ENCODE data around the gene PRSS23. TPM values are rescaled to one million over a fixed set of nuclear protein-coding genes. Genes with fewer than 3 reads are reported as not detected.

PRSS23 gene
- total and polyA plus RNA-seq, 10 of the 15 experiments (the other 5 are each of a cell fraction or from before 2014, with no cell fraction given) = 0.03 to 0.39 (median 0.16) TPM; not detected in 5

DNA sequence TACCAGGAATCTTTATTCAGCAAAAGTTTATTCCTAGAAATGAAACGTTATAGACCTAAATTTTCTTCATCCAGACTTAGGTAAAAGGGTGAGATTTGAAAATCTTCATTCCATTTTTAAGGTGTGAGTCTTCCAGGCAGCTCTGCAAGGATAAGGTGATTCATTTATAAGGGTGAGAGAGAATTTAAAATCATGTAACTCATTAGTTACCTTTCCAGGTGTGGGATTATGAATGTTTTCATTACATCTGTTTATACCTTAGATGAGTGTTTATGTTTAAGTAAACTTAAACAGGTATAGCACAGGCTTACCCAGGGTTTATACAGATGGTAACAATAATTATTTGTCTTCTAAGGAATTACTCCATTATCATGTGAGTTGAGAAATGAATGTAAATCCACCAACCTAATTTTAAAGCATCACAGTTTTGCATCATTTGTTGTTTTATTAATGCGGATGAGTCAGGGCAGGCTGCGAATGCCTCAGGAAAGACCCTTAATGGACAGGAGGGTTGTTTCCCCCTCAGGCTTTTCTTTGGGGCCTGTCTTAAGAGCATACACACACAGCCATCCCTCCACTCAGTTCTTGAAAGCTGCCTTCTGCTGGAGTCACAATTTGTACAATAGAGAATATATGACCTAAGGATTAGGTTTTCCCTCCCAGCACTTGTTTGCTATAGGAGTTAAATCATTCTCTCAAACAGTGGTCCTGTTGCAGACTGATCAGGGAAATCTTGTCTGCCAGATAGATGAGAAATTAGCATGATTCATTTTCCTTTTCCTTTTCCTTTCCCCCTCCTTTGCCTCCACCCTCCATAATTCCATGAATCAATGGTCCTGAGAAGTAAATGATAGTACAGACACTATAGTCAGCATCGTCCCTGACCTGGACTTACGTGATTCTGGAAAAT, 3.0 kb downstream of the PRSS23 start (continued):
- no peak for TF ChIP-seq BCLAF1 (IDR thresholded peaks at IDR 0.05)
- TF ChIP-seq KAT2A (conservative IDR thresholded peaks at IDR 0.05; ENCODE audit: control insufficient read depth, low read depth, low read length) = no peak

DNA sequence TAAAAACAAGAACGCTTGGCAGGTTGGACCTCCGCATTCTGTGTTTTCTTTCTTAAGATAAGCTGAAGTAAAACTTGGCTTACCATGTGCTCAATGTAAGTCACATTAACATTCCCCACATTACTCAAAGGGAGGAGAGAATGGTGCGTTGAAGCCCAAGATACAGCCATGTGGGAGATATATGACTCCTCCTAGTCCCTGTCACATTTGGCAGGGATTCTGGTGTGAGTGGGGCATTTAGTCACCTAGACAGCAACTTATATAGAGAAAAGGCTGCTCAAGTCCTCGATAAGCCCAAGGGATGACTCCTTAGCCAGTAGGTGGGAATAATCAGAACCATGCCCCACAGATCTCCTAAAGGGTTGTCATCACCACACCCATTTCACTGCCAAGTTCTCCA, 4.6 kb downstream of the PRSS23 start:
- no peak for DNase-seq (ENCODE audit: low read depth, low spot score)
- TF ChIP-seq TCF7 (IDR thresholded peaks at IDR 0.05; ENCODE audit: borderline replicate concordance) = no peak
- no peak for TF ChIP-seq CREB1 (IDR thresholded peaks at IDR 0.05; ENCODE audit: low read depth)
- no peak for TF ChIP-seq SREBF2 (IDR thresholded peaks at IDR 0.05; ENCODE audit: low read length)
- TF ChIP-seq MEF2A (IDR thresholded peaks at IDR 0.05; ENCODE audit: insufficient read depth, low read depth, low read length) = no peak
- TF ChIP-seq EGR1 (IDR thresholded peaks at IDR 0.05; ENCODE audit: borderline replicate concordance in 1 of 2, low read depth in 2 of 2, low read length in 2 of 2) = no peak
- no peak for TF ChIP-seq RBBP5 (conservative IDR thresholded peaks at IDR 0.05)
- TF ChIP-seq ZNF622 (IDR thresholded peaks at IDR 0.05) = no peak
- no peak for TF ChIP-seq SMAD5 (IDR thresholded peaks at IDR 0.05; ENCODE audit: low read depth)
- TF ChIP-seq TAF1 (IDR thresholded peaks at IDR 0.05; ENCODE audit: borderline replicate concordance, low read depth, low read length) = no peak
- no peak for TF ChIP-seq POLR2AphosphoS2 (IDR thresholded peaks at IDR 0.05; ENCODE audit: low read depth, low read length)
- TF ChIP-seq PKNOX1 (IDR thresholded peaks at IDR 0.05) = no peak
- no peak for TF ChIP-seq SREBF1 (IDR thresholded peaks at IDR 0.05; ENCODE audit: low read length)
- no peak overlapping the region for H3K4me3 ChIP-seq
- WGBS (ENCODE audit: insufficient coverage, insufficient replicate concordance, low lambda C conversion rate, missing lambda C conversion rate) = 36% methylated on average over 4 of the region's 4 CpGs
- no peak overlapping the region for H3K4me2 ChIP-seq (ENCODE audit: control insufficient read depth, insufficient read depth)
- H3K27me3 ChIP-seq (replicated peaks in 1 of 2; ENCODE audit: control insufficient read depth in 2 of 2, insufficient read depth in 2 of 2, low read length in 1 of 2) = peaks cover 4 to 5% of the 10 kb centered on the region in 2 experiments; a peak in 3 of 4 replicates
- in situ Hi-C loops (cut with MboI) = loop anchor here (25.0 kb wide), 1 partner anchor 1218 kb away; no protein-coding TSS in a partner anchor
- H3K9ac ChIP-seq (ENCODE audit: control insufficient read depth, insufficient read depth, low read length) = no peak overlapping the region
- RAD21 ChIA-PET (ENCODE audit: unreplicated experiment) = no interaction called here
- POLR2A ChIA-PET = no interaction called here
- no peak for FAIRE-seq
- no peaks in the 10 kb centered on the region for H3K4me1 ChIP-seq (ENCODE audit: control insufficient read depth, insufficient read depth, low read length)
- H3K27ac ChIP-seq (ENCODE audit: control insufficient read depth, insufficient read depth) = no peak overlapping the region
- no peaks in the 10 kb centered on the region for H3K36me3 ChIP-seq (ENCODE audit: control insufficient read depth in 2 of 2, insufficient read depth in 2 of 2, low read length in 1 of 2)
- no peaks in the 10 kb centered on the region for H3K9me3 ChIP-seq (replicated peaks; ENCODE audit: control insufficient read depth, insufficient read depth, low read length)
- H3K79me2 ChIP-seq (ENCODE audit: control insufficient read depth, insufficient read depth, low read length) = no peaks in the 10 kb centered on the region
- H2AFZ ChIP-seq (ENCODE audit: control insufficient read depth, low read depth, low read length) = no peak overlapping the region
- H4K20me1 ChIP-seq (ENCODE audit: control insufficient read depth, insufficient read depth) = no peaks in the 10 kb centered on the region
- SMC1A ChIA-PET (ENCODE audit: uncharacterized antibody, unreplicated experiment) = interaction anchor here (0.6 to 2.2 kb wide), 5 partner anchors 10 to 321 kb away, joined by 3 to 6 read pairs (median 5); no protein-coding TSS in a partner anchor
- CTCF ChIA-PET = interaction anchor here (0.9 to 3.3 kb wide), 3 partner anchors 26 to 348 kb away, joined by 3 to 14 read pairs (median 4); no protein-coding TSS in a partner anchor
- ATAC-seq = no peak
- intact Hi-C loops (cut with micrococcal nuclease; ENCODE audit: unreplicated experiment) = no loop called here
- BruUV-seq (replicated peaks) = no TSS peak
